ENCODE measurements around the gene DUT. TPM values are rescaled to one million over a fixed set of nuclear protein-coding genes. Genes with fewer than 3 reads are reported as not detected.

The DUT gene
- total and polyA plus RNA-seq, 5 donors from 2014 or later: 60.3 to 124 (median 110) TPM

DNA sequence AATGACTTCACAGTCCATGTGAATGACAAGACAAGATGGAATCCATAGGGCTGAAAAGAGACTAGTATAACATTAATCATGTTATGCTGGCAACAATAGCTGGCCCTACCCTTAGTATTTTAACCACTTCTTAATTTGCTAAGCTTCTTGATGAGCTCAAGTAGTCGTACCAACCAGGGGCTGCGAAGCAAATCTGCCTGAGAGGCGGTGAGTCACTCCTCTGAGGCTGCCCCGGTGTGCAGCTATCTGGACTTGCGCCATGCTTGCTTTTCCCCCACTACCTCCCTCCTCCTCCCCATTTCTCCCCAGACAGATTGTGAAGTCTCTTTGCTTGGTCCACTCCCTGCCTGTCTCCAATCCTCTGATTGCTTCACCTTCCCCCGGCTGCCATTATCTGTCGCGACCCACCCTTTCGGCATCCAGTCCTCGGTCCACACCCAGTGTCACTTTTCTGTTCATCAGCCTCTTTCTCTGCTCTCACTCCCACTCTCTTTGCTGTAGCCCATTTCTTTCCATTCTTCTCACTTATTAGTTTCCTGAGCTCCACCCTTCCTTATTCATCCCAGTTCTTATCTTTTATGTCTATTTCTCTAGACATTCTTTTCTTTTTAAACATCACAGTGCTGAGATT is 42.7 kb downstream of the DUT start:
- no peaks in the 10 kb centered on the region for H3K36me3 ChIP-seq (ENCODE audit: control insufficient read depth, insufficient read depth, low read length)
- no peak for ATAC-seq (ENCODE audit: low read depth in 2 of 2)
- H3K27me3 Mint-ChIP-seq: peaks cover 10% of the 10 kb centered on the region

GRCh38 chr15:48374472-48374871 is 43.2 kb downstream of the DUT start:
- Histone ChIP-seq H3K4me1 (ENCODE audit: control insufficient read depth, insufficient read depth, low read length, poor library complexity, severe bottlenecking) (no peaks in the 10 kb centered on the region), H3K27ac (ENCODE audit: insufficient read depth, low read length, poor library complexity, severe bottlenecking) (no peak overlapping the region), H3K4me3 (ENCODE audit: low read depth, low read length) (no peak overlapping the region), H3K36me3 (ENCODE audit: control insufficient read depth, insufficient read depth, low read length) (no peaks in the 10 kb centered on the region), H3K9me3 (ENCODE audit: control insufficient read depth in 2 of 2, low read length in 2 of 2) (no peaks in the 10 kb centered on the region), H3K27me3 (ENCODE audit: control insufficient read depth, insufficient read depth, low read length) (no peaks in the 10 kb centered on the region)
- H3K27ac Mint-ChIP-seq: no peak overlapping the region
- no peak for DNase-seq
- H3K4me1 Mint-ChIP-seq: no peaks in the 10 kb centered on the region
- no peak for ATAC-seq (ENCODE audit: low read depth in 2 of 2)
- H3K4me3 Mint-ChIP-seq: no peak overlapping the region
- peaks cover 11% of the 10 kb centered on the region for H3K27me3 Mint-ChIP-seq
- H3K9me3 Mint-ChIP-seq: peaks cover 0 to 7% (median 1%) of the 10 kb centered on the region in 7 donors
- H3K36me3 Mint-ChIP-seq: no peaks in the 10 kb centered on the region

More for the DNA sequence above, 42.7 kb downstream of the DUT start:
- Histone ChIP-seq H3K27me3 (ENCODE audit: control insufficient read depth, insufficient read depth, low read length) (no peaks in the 10 kb centered on the region), H3K9me3 (ENCODE audit: control insufficient read depth in 2 of 2, low read length in 2 of 2) (no peaks in the 10 kb centered on the region), H3K4me1 (ENCODE audit: control insufficient read depth, insufficient read depth, low read length, poor library complexity, severe bottlenecking) (no peaks in the 10 kb centered on the region), H3K4me3 (ENCODE audit: low read depth, low read length) (no peak overlapping the region), H3K27ac (ENCODE audit: insufficient read depth, low read length, poor library complexity, severe bottlenecking) (no peak overlapping the region)
- Mint-ChIP-seq H3K4me1 (no peaks in the 10 kb centered on the region), H3K9me3 (peaks cover 0 to 8% (median 1%) of the 10 kb centered on the region in 7 donors), H3K27ac (no peak overlapping the region), H3K4me3 (no peak overlapping the region), H3K36me3 (no peaks in the 10 kb centered on the region)
- DNase-seq: no peak

GRCh38 chr15:48375767-48376166 is 44.5 kb downstream of the DUT start:
- peaks cover 16% of the 10 kb centered on the region for H3K27me3 Mint-ChIP-seq

GRCh38 chr15:48380198-48380597 is 49.0 kb downstream of the DUT start:
- no peak for ATAC-seq (ENCODE audit: low read depth in 2 of 2)
- Mint-ChIP-seq H3K9me3 (peaks cover 0 to 2% (median 1%) of the 10 kb centered on the region in 7 donors), H3K4me3 (no peak overlapping the region), H3K27ac (peak overlapping the region in 1 of 3 donors; percentile 4), H3K36me3 (no peaks in the 10 kb centered on the region), H3K27me3 (peaks cover 23% of the 10 kb centered on the region), H3K4me1 (peaks cover 0 to 2% (median 0%) of the 10 kb centered on the region in 4 donors)
- no peak overlapping the region for H3K4me3 ChIP-seq (ENCODE audit: low read depth, low read length)
- H3K27ac ChIP-seq (ENCODE audit: insufficient read depth, low read length, poor library complexity, severe bottlenecking): no peak overlapping the region
- no peak for DNase-seq
- H3K9me3 ChIP-seq (ENCODE audit: control insufficient read depth in 2 of 2, low read length in 2 of 2): no peaks in the 10 kb centered on the region
- H3K4me1 ChIP-seq (ENCODE audit: control insufficient read depth, insufficient read depth, low read length, poor library complexity, severe bottlenecking): no peaks in the 10 kb centered on the region
- no peaks in the 10 kb centered on the region for H3K36me3 ChIP-seq (ENCODE audit: control insufficient read depth, insufficient read depth, low read length)
- no peaks in the 10 kb centered on the region for H3K27me3 ChIP-seq (ENCODE audit: control insufficient read depth, insufficient read depth, low read length)

More at GRCh38 chr15:48375767-48376166, 44.5 kb downstream of the DUT start:
- H3K27ac ChIP-seq (ENCODE audit: insufficient read depth, low read length, poor library complexity, severe bottlenecking): no peak overlapping the region
- DNase-seq: no peak
- H3K4me3 ChIP-seq (ENCODE audit: low read depth, low read length): no peak overlapping the region
- H3K4me1 ChIP-seq (ENCODE audit: control insufficient read depth, insufficient read depth, low read length, poor library complexity, severe bottlenecking): no peaks in the 10 kb centered on the region
- ATAC-seq (ENCODE audit: low read depth in 2 of 2): no peak
- Mint-ChIP-seq H3K4me3 (no peak overlapping the region), H3K36me3 (no peaks in the 10 kb centered on the region), H3K27ac (no peak overlapping the region), H3K9me3 (peaks cover 0 to 5% (median 1%) of the 10 kb centered on the region in 7 donors), H3K4me1 (no peaks in the 10 kb centered on the region)
- H3K27me3 ChIP-seq (ENCODE audit: control insufficient read depth, insufficient read depth, low read length): no peaks in the 10 kb centered on the region
- no peaks in the 10 kb centered on the region for H3K36me3 ChIP-seq (ENCODE audit: control insufficient read depth, insufficient read depth, low read length)
- H3K9me3 ChIP-seq (ENCODE audit: control insufficient read depth in 2 of 2, low read length in 2 of 2): no peaks in the 10 kb centered on the region

GRCh38 chr15:48381861-48382260 is 50.6 kb downstream of the DUT start:
- DNase-seq (no peak), ATAC-seq (ENCODE audit: low read depth in 2 of 2) (no peak)
- Histone ChIP-seq H3K27ac (ENCODE audit: insufficient read depth, low read length, poor library complexity, severe bottlenecking) (no peak overlapping the region), H3K27me3 (ENCODE audit: control insufficient read depth, insufficient read depth, low read length) (no peaks in the 10 kb centered on the region), H3K36me3 (ENCODE audit: control insufficient read depth, insufficient read depth, low read length) (no peaks in the 10 kb centered on the region), H3K9me3 (ENCODE audit: control insufficient read depth in 2 of 2, low read length in 2 of 2) (no peaks in the 10 kb centered on the region), H3K4me3 (ENCODE audit: low read depth, low read length) (no peak overlapping the region), H3K4me1 (ENCODE audit: control insufficient read depth, insufficient read depth, low read length, poor library complexity, severe bottlenecking) (no peaks in the 10 kb centered on the region)
- H3K4me1 Mint-ChIP-seq: peaks cover 0 to 2% (median 0%) of the 10 kb centered on the region in 4 donors
- no peak overlapping the region for H3K27ac Mint-ChIP-seq
- no peaks in the 10 kb centered on the region for H3K36me3 Mint-ChIP-seq
- H3K27me3 Mint-ChIP-seq: peaks cover 19% of the 10 kb centered on the region
- peaks cover 0 to 1% (median 0%) of the 10 kb centered on the region in 7 donors for H3K9me3 Mint-ChIP-seq
- H3K4me3 Mint-ChIP-seq: no peak overlapping the region

DNA sequence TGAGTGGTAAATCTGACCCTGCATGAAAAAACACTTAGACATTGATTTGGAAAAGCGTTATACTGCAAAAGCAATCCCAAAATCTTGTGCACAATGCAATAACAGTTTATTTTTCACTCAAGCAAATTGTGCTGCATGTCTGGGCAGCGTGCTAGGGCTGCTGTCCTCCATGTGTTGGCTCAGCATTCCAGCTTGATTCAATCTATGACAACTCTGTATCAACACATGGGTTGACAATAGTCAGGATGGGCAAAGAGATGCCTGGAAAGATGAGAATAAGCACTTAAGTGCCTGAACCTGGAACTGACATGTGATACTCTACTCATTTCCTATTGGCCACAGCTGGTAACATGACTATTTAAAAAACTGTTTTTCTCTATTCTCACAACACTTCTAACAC is 51.8 kb downstream of the DUT start:
- H3K36me3 Mint-ChIP-seq: no peaks in the 10 kb centered on the region
- no peak overlapping the region for H3K27ac Mint-ChIP-seq
- H3K4me1 ChIP-seq (ENCODE audit: control insufficient read depth, insufficient read depth, low read length, poor library complexity, severe bottlenecking): no peaks in the 10 kb centered on the region
- H3K27me3 ChIP-seq (ENCODE audit: control insufficient read depth, insufficient read depth, low read length): no peaks in the 10 kb centered on the region
- DNase-seq: no peak
- H3K4me3 ChIP-seq (ENCODE audit: low read depth, low read length): no peak overlapping the region
- H3K36me3 ChIP-seq (ENCODE audit: control insufficient read depth, insufficient read depth, low read length): no peaks in the 10 kb centered on the region
- H3K27me3 Mint-ChIP-seq: peaks cover 19% of the 10 kb centered on the region
- no peaks in the 10 kb centered on the region for H3K9me3 Mint-ChIP-seq
- no peak for ATAC-seq (ENCODE audit: low read depth in 2 of 2)
- H3K4me3 Mint-ChIP-seq: no peak overlapping the region
- peaks cover 0 to 2% (median 0%) of the 10 kb centered on the region in 4 donors for H3K4me1 Mint-ChIP-seq
- H3K27ac ChIP-seq (ENCODE audit: insufficient read depth, low read length, poor library complexity, severe bottlenecking): no peak overlapping the region
- no peaks in the 10 kb centered on the region for H3K9me3 ChIP-seq (ENCODE audit: control insufficient read depth in 2 of 2, low read length in 2 of 2)

DNA sequence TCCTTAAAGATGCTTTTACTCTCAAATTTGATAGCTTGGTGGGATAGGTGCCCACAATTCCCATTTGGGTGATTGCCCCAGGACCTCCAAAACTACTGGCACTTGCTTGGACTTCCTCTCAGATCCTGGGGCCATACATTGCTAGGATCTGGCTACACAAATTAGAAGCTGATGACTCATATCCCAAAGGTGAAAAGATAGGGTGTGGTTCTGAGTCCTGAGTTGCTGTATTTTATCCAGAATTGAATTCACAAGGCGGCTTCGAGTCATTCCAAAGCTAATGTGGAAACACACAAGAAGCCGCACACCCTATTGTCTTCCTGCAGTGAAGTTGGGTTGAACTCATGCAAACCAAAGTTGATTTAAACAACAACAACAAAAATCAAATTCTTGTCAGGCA is 53.4 kb downstream of the DUT start:
- no peaks in the 10 kb centered on the region for H3K36me3 Mint-ChIP-seq
- H3K27me3 Mint-ChIP-seq: peaks cover 17% of the 10 kb centered on the region
- no peak for ATAC-seq (ENCODE audit: low read depth in 2 of 2)
- no peaks in the 10 kb centered on the region for H3K4me1 ChIP-seq (ENCODE audit: control insufficient read depth, insufficient read depth, low read length, poor library complexity, severe bottlenecking)
- H3K9me3 ChIP-seq (ENCODE audit: control insufficient read depth in 2 of 2, low read length in 2 of 2): no peaks in the 10 kb centered on the region
- no peaks in the 10 kb centered on the region for H3K27me3 ChIP-seq (ENCODE audit: control insufficient read depth, insufficient read depth, low read length)
- H3K27ac Mint-ChIP-seq: no peak overlapping the region
- no peaks in the 10 kb centered on the region for H3K36me3 ChIP-seq (ENCODE audit: control insufficient read depth, insufficient read depth, low read length)
- no peaks in the 10 kb centered on the region for H3K9me3 Mint-ChIP-seq
- no peak overlapping the region for H3K4me3 Mint-ChIP-seq
- no peak overlapping the region for H3K27ac ChIP-seq (ENCODE audit: insufficient read depth, low read length, poor library complexity, severe bottlenecking)
- peaks cover 0 to 2% (median 0%) of the 10 kb centered on the region in 4 donors for H3K4me1 Mint-ChIP-seq
- DNase-seq: no peak
- H3K4me3 ChIP-seq (ENCODE audit: low read depth, low read length): no peak overlapping the region

All from CD4-positive, CD25-positive, alpha-beta regulatory T cell (primary cell).